Peyer's patch (tissue), 4 donors: ENCODE measurements around the gene PFKP.

ENCODE experiments used
- POLR2A ChIP-seq, 2 donors: fragments of 450-650 bp; IDR thresholded peaks; one replicate each; pipeline ENCODE4 v1.5.1; 2017; ENCODE audit warnings: antibody characterized with exemption in 2 of 2, mild to moderate bottlenecking in 2 of 2, moderate library complexity in 2 of 2
- TF ChIP-seq, protein P1 (sequence below), 6 experiments: fragments of 450-650 bp in 4 of 6; fragments of 200-600 bp in 2 of 6; sonication (generic) in 1 of 6; IDR thresholded peaks; one replicate each; pipeline ENCODE4 v1.5.1; 2017 to 2019; ENCODE audit warnings: antibody characterized with exemption in 6 of 6, mild to moderate bottlenecking in 3 of 6, moderate library complexity in 1 of 6

- TF ChIP-seq, protein P1, sequence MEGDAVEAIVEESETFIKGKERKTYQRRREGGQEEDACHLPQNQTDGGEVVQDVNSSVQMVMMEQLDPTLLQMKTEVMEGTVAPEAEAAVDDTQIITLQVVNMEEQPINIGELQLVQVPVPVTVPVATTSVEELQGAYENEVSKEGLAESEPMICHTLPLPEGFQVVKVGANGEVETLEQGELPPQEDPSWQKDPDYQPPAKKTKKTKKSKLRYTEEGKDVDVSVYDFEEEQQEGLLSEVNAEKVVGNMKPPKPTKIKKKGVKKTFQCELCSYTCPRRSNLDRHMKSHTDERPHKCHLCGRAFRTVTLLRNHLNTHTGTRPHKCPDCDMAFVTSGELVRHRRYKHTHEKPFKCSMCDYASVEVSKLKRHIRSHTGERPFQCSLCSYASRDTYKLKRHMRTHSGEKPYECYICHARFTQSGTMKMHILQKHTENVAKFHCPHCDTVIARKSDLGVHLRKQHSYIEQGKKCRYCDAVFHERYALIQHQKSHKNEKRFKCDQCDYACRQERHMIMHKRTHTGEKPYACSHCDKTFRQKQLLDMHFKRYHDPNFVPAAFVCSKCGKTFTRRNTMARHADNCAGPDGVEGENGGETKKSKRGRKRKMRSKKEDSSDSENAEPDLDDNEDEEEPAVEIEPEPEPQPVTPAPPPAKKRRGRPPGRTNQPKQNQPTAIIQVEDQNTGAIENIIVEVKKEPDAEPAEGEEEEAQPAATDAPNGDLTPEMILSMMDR (IDR thresholded peaks at IDR 0.05): no peak
- no peak for TF ChIP-seq POLR2A (IDR thresholded peaks at IDR 0.05)
Observed at GRCh38 chr10:3093996-3094395, 26.6 kb downstream of the PFKP start.
